K562 (cell line): ENCODE data around the gene EXOC2. TPM values are rescaled to one million over a fixed set of nuclear protein-coding genes. Genes with fewer than 3 reads are reported as not detected.
A peak's percentile ranks its signal among the peaks of the same experiment; 100 is the strongest.

Source experiments
- ATAC-seq: fragments of 200-7000 bp; cut with Tn5 transposase; 3 replicates; pipeline ENCODE4 v1.9.1; 2020; ENCODE audit warnings: moderate library complexity
- BruUV-seq: library from RNA; stranded (reverse); fragments of 400-500 nt; replicated peaks from 2 replicates; lab custom pipeline; 2021; lab: Mats Ljungman, UMichigan
- CTCF ChIA-PET: fragments of 300-600 bp; formaldehyde crosslinking; extraction: SDS; loops from one replicate; lab custom pipeline; 2021; ENCODE audit warnings: low intra/inter-chr PET ratio; lab: Yijun Ruan, JAX
- POLR2A ChIA-PET: fragments of 300-600, 350-650 bp; sonication (Branson Sonifier 250); formaldehyde crosslinking; extraction: SDS; loops from one replicate; lab custom pipeline; 2021; ENCODE audit warnings: antibody characterized with exemption, inconsistent platforms; lab: Yijun Ruan, JAX
- DNase-seq, 4 experiments: peaks; one replicate each; pipeline versions ENCODE4 v3.0.0 to v3.0.0-alpha.2; 2011 to 2018; ENCODE audit warnings: low spot score in 3 of 4, mixed read lengths in 3 of 4; ENCODE audit errors: extremely low read depth in 1 of 4
- FAIRE-seq: peaks from 2 replicates; lab custom pipeline; 2011; peaks lifted over from hg19 to GRCh38; lab: Jason Lieb, UNC
- H2AFZ ChIP-seq: 2 replicates; pipeline ENCODE4 v1.6.0; 2011; ENCODE audit warnings: low read depth, low read length, control low read depth, inconsistent platforms
- H3K27ac ChIP-seq: fragments of 200-600 bp; 3 replicates; pipeline ENCODE4 v1.8.0; 2011; ENCODE audit warnings: low read depth, mild to moderate bottlenecking, control low read depth, inconsistent platforms, low read length, moderate library complexity, mixed read lengths; ENCODE audit errors: extremely low read depth
- H3K27me3 ChIP-seq, 2 experiments: fragments of 300-600 bp in 1 of 2; 2 replicates in 1 of 2; 3 replicates in 1 of 2; pipeline versions ENCODE4 v1.6.0 to v1.8.0; 2011; ENCODE audit warnings: inconsistent platforms in 2 of 2, low read length in 2 of 2, mild to moderate bottlenecking in 1 of 2, mixed read lengths in 1 of 2, moderate library complexity in 1 of 2; ENCODE audit not compliant: control insufficient read depth in 2 of 2, insufficient read depth in 2 of 2
- H3K36me3 ChIP-seq: fragments of 300-600 bp; 3 replicates; pipeline ENCODE4 v1.8.0; 2011; ENCODE audit warnings: mild to moderate bottlenecking, low read length, inconsistent platforms; ENCODE audit not compliant: control insufficient read depth, insufficient read depth
- H3K4me1 ChIP-seq, 2 experiments: fragments of 200-600 bp in 1 of 2; replicated peaks in 1 of 2; 2 replicates in 1 of 2; 3 replicates in 1 of 2; pipeline versions ENCODE4 v1.5.1 to v1.8.0; 2011; ENCODE audit warnings: inconsistent platforms in 2 of 2, low read length in 2 of 2, mild to moderate bottlenecking in 1 of 2, mixed read lengths in 1 of 2, moderate library complexity in 1 of 2; ENCODE audit not compliant: control insufficient read depth in 2 of 2, insufficient read depth in 2 of 2
- H3K4me2 ChIP-seq: 2 replicates; pipeline ENCODE4 v1.6.1; 2011; ENCODE audit warnings: low read length, control low read depth, inconsistent platforms, mixed read lengths; ENCODE audit not compliant: insufficient read depth
- H3K4me3 ChIP-seq: fragments of 200-600 bp; sonication (generic), shearing (Covaris generic); 2 replicates; pipeline ENCODE4 v1.5.1; 2016; ENCODE audit warnings: control low read depth, inconsistent platforms
- H3K79me2 ChIP-seq: fragments of 200-600 bp; 3 replicates; pipeline ENCODE4 v1.8.0; 2011; ENCODE audit warnings: low read length, inconsistent platforms; ENCODE audit not compliant: control insufficient read depth, insufficient read depth
- H3K9ac ChIP-seq, 2 experiments: 2 replicates each; pipeline versions ENCODE4 v1.6.0 to v1.6.1; 2011; ENCODE audit warnings: low read depth in 2 of 2, low read length in 2 of 2, control low read depth in 1 of 2, inconsistent platforms in 1 of 2, mild to moderate bottlenecking in 1 of 2, mixed read lengths in 1 of 2; ENCODE audit not compliant: insufficient read depth in 1 of 2
- H3K9me1 ChIP-seq: one replicate; pipeline ENCODE4 v1.6.0; 2011; ENCODE audit warnings: inconsistent platforms, mild to moderate bottlenecking, low read length, moderate library complexity; ENCODE audit not compliant: control insufficient read depth, insufficient read depth
- H3K9me3 ChIP-seq: replicated peaks from 2 replicates; pipeline ENCODE4 v1.5.1; 2011; ENCODE audit warnings: low read depth, low read length, inconsistent platforms; ENCODE audit not compliant: control insufficient read depth, insufficient read depth
- H4K20me1 ChIP-seq: replicated peaks from 2 replicates; pipeline ENCODE4 v1.6.1; 2011; ENCODE audit warnings: low read length, inconsistent platforms, mixed read lengths; ENCODE audit not compliant: control insufficient read depth, insufficient read depth
- E2F6 ChIP-seq, 2 experiments: IDR thresholded peaks; 2 replicates each; pipeline ENCODE4 v1.6.1; 2011; ENCODE audit warnings: borderline replicate concordance in 1 of 2, control low read depth in 1 of 2, low read depth in 1 of 2, low read length in 1 of 2, mild to moderate bottlenecking in 1 of 2, mixed read lengths in 1 of 2, moderate library complexity in 1 of 2; ENCODE audit not compliant: insufficient read depth in 1 of 2, insufficient read length in 1 of 2, poor library complexity in 1 of 2, severe bottlenecking in 1 of 2; ENCODE audit errors: extremely low read depth in 1 of 2
- ID3 ChIP-seq, 2 experiments: fragments of 250-450 bp in 1 of 2; fragments of 450-650 bp in 1 of 2; sonication (Bioruptor Pico) in 1 of 2; IDR thresholded peaks; 2 replicates each; pipeline versions ENCODE4 v1.6.1 to v1.8.0; 2016 to 2021; ENCODE audit warnings: mild to moderate bottlenecking in 2 of 2, moderate library complexity in 2 of 2, missing compliant biosample characterization in 1 of 2, missing genetic modification characterization in 1 of 2
- RAD21 ChIP-seq, 2 experiments: fragments of 250-450 bp in 1 of 2; fragments of 450-650 bp in 1 of 2; sonication (Bioruptor Pico) in 1 of 2; formaldehyde crosslinking in 1 of 2; IDR thresholded peaks in 1 of 2; conservative IDR thresholded peaks in 1 of 2; 2 replicates each; pipeline versions ENCODE4 v1.4.0 to v1.8.0; 2020 to 2022; ENCODE audit warnings: mild to moderate bottlenecking in 2 of 2, moderate library complexity in 1 of 2
- ZNF407 ChIP-seq: fragments of 450-650 bp; IDR thresholded peaks from 2 replicates; pipeline ENCODE4 v1.6.1; 2016; ENCODE audit warnings: low read depth
- WGBS: fragments of 100-300 bp; shearing (Covaris generic); methylation state at CpG from one replicate; pipeline ENCODE4 v1.1.6; 2016; ENCODE audit warnings: low coverage, mixed read lengths; ENCODE audit not compliant: insufficient coverage; ENCODE audit errors: missing lambda C conversion rate; 5-methylcytosine and 5-hydroxymethylcytosine counted together
- in situ Hi-C: fragments of 300-500 bp; cut with MboI; formaldehyde crosslinking; loops from 4 replicates; pipeline ENCODE4 v1.15.0; 2018; ENCODE audit warnings: inconsistent platforms, mixed read lengths
- intact Hi-C: fragments of 100-400 bp; cut with micrococcal nuclease; formaldehyde crosslinking; loops from 2 replicates; pipeline ENCODE4 v1.14.2; 2022
- polyA plus RNA-seq, 8 experiments: library from polyadenylated mRNA; depleted of rRNA in 4 of 8; stranded (reverse) in 5 of 8; unstranded in 3 of 8; fragments of >200 nt; fragmentation: Nextera tagmentation in 2 of 8; fragmentation: Illumina TruSeq in 1 of 8; extraction: Ambion mirVana in 2 of 8; extraction: Trizol in 1 of 8; gene quantifications; 2 replicates each; pipeline versions ENCODE4 v1.2.1 to v1.2.3, GENCODE V29; 2011 to 2014; ENCODE audit warnings: inconsistent platforms in 1 of 8, missing spikeins in 1 of 8
- total RNA-seq, 7 experiments: library from RNA; depleted of rRNA in 6 of 7; stranded (reverse); fragments of >200 nt in 6 of 7; fragmentation: Illumina TruSeq in 2 of 7; extraction: Trizol in 2 of 7; gene quantifications; 2 replicates each; pipeline versions ENCODE4 v1.2.1 to v1.2.3, GENCODE V29; 2011 to 2021; ENCODE audit warnings: low replicate concordance in 1 of 7

Gene EXOC2
- total and polyA plus RNA-seq, 9 of the 15 experiments (the other 6 are each of a cell fraction or from before 2014, with no cell fraction given) = 12.2 to 30.2 (median 24.2) TPM

GRCh38 chr6:524803-525202, 168.1 kb downstream of the EXOC2 start:
- Histone ChIP-seq H3K27ac (no peak overlapping the region), H2AFZ (no peak overlapping the region), H4K20me1 (no peaks in the 10 kb centered on the region), H3K27me3 (no peaks in the 10 kb centered on the region), H3K4me2 (no peak overlapping the region), H3K79me2 (no peaks in the 10 kb centered on the region), H3K36me3 (peaks cover 8% of the 10 kb centered on the region; the same call in 1 of the 3 replicates), H3K9me1 (no peaks in the 10 kb centered on the region), H3K9ac (no peak overlapping the region), H3K4me1 (no peaks in the 10 kb centered on the region), H3K4me3 (no peak overlapping the region), H3K9me3 (peaks cover 9% of the 10 kb centered on the region)
- CTCF ChIA-PET = no interaction called here
- WGBS = 48% methylated on average over 6 of the region's 6 CpGs
- intact Hi-C loops = no loop called here
- TF ChIP-seq ZNF407 = no peak
- TF ChIP-seq RAD21 (CRISPR knock-in tag; conservative IDR thresholded peaks at IDR 0.05 in 1 of 2, IDR thresholded peaks at IDR 0.05 in 1 of 2) = 0 out of 4 replicates have a peak, but pooled peaks of 1 of the 2 experiments have one; percentile 3
- TF ChIP-seq E2F6 (IDR thresholded peaks at IDR 0.05; ENCODE audit: borderline replicate concordance in 1 of 2, extremely low read depth in 1 of 2, insufficient read depth in 1 of 2, insufficient read length in 1 of 2, low read depth in 1 of 2, low read length in 1 of 2, poor library complexity in 1 of 2, severe bottlenecking in 1 of 2) = no peak
- TF ChIP-seq ID3 (CRISPR knock-in tag; IDR thresholded peaks at IDR 0.05) = no peak
- no peak for TF ChIP-seq ID3 (tag; IDR thresholded peaks at IDR 0.05)
- POLR2A ChIA-PET = interaction anchor here (0.8 kb wide), 1 partner anchor 20 kb away, joined by 3 read pairs; no protein-coding TSS in a partner anchor
- BruUV-seq = no TSS peak
- DNase-seq (no peak), ATAC-seq (no peak), FAIRE-seq (no peak)
- in situ Hi-C loops = no loop called here
